ENCODE results near the gene FOXJ2.
A peak's percentile ranks its signal among the peaks of the same experiment; 100 is the strongest.
"Not testable (repeated sequence)": the region's sequence is repeated elsewhere in the genome, so short reads cannot be mapped to it uniquely, and the experiment has no call there.

The FOXJ2 gene

GRCh38 chr12:8032242-8033152 is at the start of gene FOXJ2:
TSS of gene FOXJ2 (plus strand) at chr12:8032716. CDS start at chr12:8039833, 7,117 bp downstream.
- DNase-seq: peak; percentile 25

- DNase-seq: not testable (repeated sequence)
Observed at GRCh38 chr12:7983019-7983418, 49.5 kb upstream of the FOXJ2 start.

GRCh38 chr12:7983460-7983859 is 49.1 kb upstream of the FOXJ2 start:
- DNase-seq: not testable (repeated sequence)

GRCh38 chr12:7984900-7985299 is 47.6 kb upstream of the FOXJ2 start:
- no peak for DNase-seq

GRCh38 chr12:7985802-7986418 is 46.6 kb upstream of the FOXJ2 start:
- no peak for DNase-seq

- no peak for DNase-seq
Observed at GRCh38 chr12:7989827-7990491, 42.6 kb upstream of the FOXJ2 start.

GRCh38 chr12:7991535-7991934 is 41.0 kb upstream of the FOXJ2 start:
- no peak for DNase-seq

- no peak for DNase-seq
Observed at GRCh38 chr12:7994731-7995205, 37.7 kb upstream of the FOXJ2 start.

GRCh38 chr12:7995266-7995963 is 37.1 kb upstream of the FOXJ2 start:
- DNase-seq: peak; percentile 78

- not testable (repeated sequence) for DNase-seq
Observed at GRCh38 chr12:8000827-8001226, 31.7 kb upstream of the FOXJ2 start.

GRCh38 chr12:8001496-8001895 is 31.0 kb upstream of the FOXJ2 start:
- not testable (repeated sequence) for DNase-seq

GRCh38 chr12:8004897-8005296 is 27.6 kb upstream of the FOXJ2 start:
- not testable (repeated sequence) for DNase-seq

GRCh38 chr12:8011331-8011730 is 21.2 kb upstream of the FOXJ2 start:
- no peak for DNase-seq

- no peak for DNase-seq
Observed at GRCh38 chr12:8012651-8013309, 19.7 kb upstream of the FOXJ2 start.

- no peak for DNase-seq
Observed at GRCh38 chr12:8014836-8015235, 17.7 kb upstream of the FOXJ2 start.

- not testable (repeated sequence) for DNase-seq
Observed at GRCh38 chr12:8018213-8018612, 14.3 kb upstream of the FOXJ2 start.

GRCh38 chr12:8018666-8019581 is 13.6 kb upstream of the FOXJ2 start:
- DNase-seq: no peak

GRCh38 chr12:8026291-8026900 is 6.1 kb upstream of the FOXJ2 start:
- DNase-seq: peak; percentile 97

GRCh38 chr12:8027856-8028255 is 4.7 kb upstream of the FOXJ2 start:
- DNase-seq: no peak

GRCh38 chr12:8028267-8028666 is 4.2 kb upstream of the FOXJ2 start:
- DNase-seq: no peak

GRCh38 chr12:8030189-8030588 is 2.3 kb upstream of the FOXJ2 start:
- DNase-seq: no peak
